ENCODE results near the gene FCHO1. TPM values are rescaled to one million over a fixed set of nuclear protein-coding genes. Genes with fewer than 3 reads are reported as not detected.

Gene FCHO1, protein sequence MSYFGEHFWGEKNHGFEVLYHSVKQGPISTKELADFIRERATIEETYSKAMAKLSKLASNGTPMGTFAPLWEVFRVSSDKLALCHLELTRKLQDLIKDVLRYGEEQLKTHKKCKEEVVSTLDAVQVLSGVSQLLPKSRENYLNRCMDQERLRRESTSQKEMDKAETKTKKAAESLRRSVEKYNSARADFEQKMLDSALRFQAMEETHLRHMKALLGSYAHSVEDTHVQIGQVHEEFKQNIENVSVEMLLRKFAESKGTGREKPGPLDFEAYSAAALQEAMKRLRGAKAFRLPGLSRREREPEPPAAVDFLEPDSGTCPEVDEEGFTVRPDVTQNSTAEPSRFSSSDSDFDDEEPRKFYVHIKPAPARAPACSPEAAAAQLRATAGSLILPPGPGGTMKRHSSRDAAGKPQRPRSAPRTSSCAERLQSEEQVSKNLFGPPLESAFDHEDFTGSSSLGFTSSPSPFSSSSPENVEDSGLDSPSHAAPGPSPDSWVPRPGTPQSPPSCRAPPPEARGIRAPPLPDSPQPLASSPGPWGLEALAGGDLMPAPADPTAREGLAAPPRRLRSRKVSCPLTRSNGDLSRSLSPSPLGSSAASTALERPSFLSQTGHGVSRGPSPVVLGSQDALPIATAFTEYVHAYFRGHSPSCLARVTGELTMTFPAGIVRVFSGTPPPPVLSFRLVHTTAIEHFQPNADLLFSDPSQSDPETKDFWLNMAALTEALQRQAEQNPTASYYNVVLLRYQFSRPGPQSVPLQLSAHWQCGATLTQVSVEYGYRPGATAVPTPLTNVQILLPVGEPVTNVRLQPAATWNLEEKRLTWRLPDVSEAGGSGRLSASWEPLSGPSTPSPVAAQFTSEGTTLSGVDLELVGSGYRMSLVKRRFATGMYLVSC
- total RNA-seq, result 10 to 100 TPM; 55.0 to 58.1 TPM

GRCh38 chr19:17751103-17751911 is at the start of gene FCHO1:
Gene FCHO1 (plus strand): TSS chr19:17751477. CDS start chr19:17755165, 3,688 bp downstream.
- POLR2A ChIA-PET, result interaction anchor here (0.6 to 1.8 kb wide), 9 partner anchors 10 to 182 kb away, joined by 3 to 9 read pairs (median 5); partner anchors contain the start of genes CCDC124, JAK3, MAP1S and RPL18A
- Mint-ChIP-seq H3K27me3 (ENCODE audit: low read depth) (no peaks in the 10 kb centered on the region), H3K4me1 (ENCODE audit: low read depth) (peaks cover 72% of the 10 kb centered on the region), H3K36me3 (ENCODE audit: low read depth) (peaks cover 32% of the 10 kb centered on the region), H3K4me3 (peak within 1 kb of the TSS; percentile 94), H3K9me3 (ENCODE audit: insufficient read depth) (no peaks in the 10 kb centered on the region), H3K27ac (peak within 1 kb of the TSS; percentile 96)
- CTCF ChIA-PET, result interaction anchor here (0.9 to 4.0 kb wide), 8 partner anchors 10 to 255 kb away, joined by 3 to 12 read pairs (median 4); partner anchors contain the start of genes MAP1S and RPL18A
- DNase-seq, result peak; percentile 94
- ATAC-seq, result peak; percentile 71

- Mint-ChIP-seq H3K4me3 (no peak overlapping the region), H3K9me3 (ENCODE audit: insufficient read depth) (no peaks in the 10 kb centered on the region), H3K4me1 (ENCODE audit: low read depth) (no peaks in the 10 kb centered on the region), H3K27ac (no peak overlapping the region), H3K27me3 (ENCODE audit: low read depth) (peaks cover 3% of the 10 kb centered on the region), H3K36me3 (ENCODE audit: low read depth) (no peaks in the 10 kb centered on the region)
- ChIA-PET POLR2A (no interaction called here), CTCF (interaction anchor here (0.6 to 3.5 kb wide), 19 partner anchors 11 to 711 kb away, joined by 3 to 20 read pairs (median 4); partner anchors contain the start of genes CCDC124 and RPL18A)
- DNase-seq (peak; percentile 74), ATAC-seq (peak; percentile 93)
These were observed 47.3 kb upstream of the FCHO1 start for GRCh38 chr19:17703824-17704463.

- DNase-seq (no peak), ATAC-seq (no peak)
- no peaks in the 10 kb centered on the region for H3K4me1 Mint-ChIP-seq (ENCODE audit: low read depth)
- H3K27ac Mint-ChIP-seq, result no peak overlapping the region
- H3K27me3 Mint-ChIP-seq (ENCODE audit: low read depth), result no peaks in the 10 kb centered on the region
- H3K4me3 Mint-ChIP-seq, result no peak overlapping the region
- ChIA-PET POLR2A (no interaction called here), CTCF (interaction anchor here (2.0 to 2.9 kb wide), 2 partner anchors 60 to 145 kb away, joined by 8 to 11 read pairs; no protein-coding TSS in a partner anchor)
- no peaks in the 10 kb centered on the region for H3K36me3 Mint-ChIP-seq (ENCODE audit: low read depth)
- no peaks in the 10 kb centered on the region for H3K9me3 Mint-ChIP-seq (ENCODE audit: insufficient read depth)
These were observed 44.5 kb upstream of the FCHO1 start for GRCh38 chr19:17706750-17707181.

GRCh38 chr19:17711851-17712250 is 39.4 kb upstream of the FCHO1 start:
- CTCF ChIA-PET, result no interaction called here
- H3K4me1 Mint-ChIP-seq (ENCODE audit: low read depth), result no peaks in the 10 kb centered on the region

GRCh38 chr19:17716309-17716929 is 34.9 kb upstream of the FCHO1 start:
- Mint-ChIP-seq H3K27me3 (ENCODE audit: low read depth) (no peaks in the 10 kb centered on the region), H3K4me3 (no peak overlapping the region), H3K36me3 (ENCODE audit: low read depth) (peaks cover 10% of the 10 kb centered on the region), H3K27ac (no peak overlapping the region), H3K9me3 (ENCODE audit: insufficient read depth) (no peaks in the 10 kb centered on the region), H3K4me1 (ENCODE audit: low read depth) (peaks cover 31% of the 10 kb centered on the region)
- DNase-seq (no peak), ATAC-seq (no peak)
- ChIA-PET CTCF (interaction anchor here (1.0 to 1.5 kb wide), 4 partner anchors 12 to 139 kb away, joined by 4 to 6 read pairs (median 4); no protein-coding TSS in a partner anchor), POLR2A (no interaction called here)

More at GRCh38 chr19:17711851-17712250, 39.4 kb upstream of the FCHO1 start:
- no peaks in the 10 kb centered on the region for H3K36me3 Mint-ChIP-seq (ENCODE audit: low read depth)
- H3K27me3 Mint-ChIP-seq (ENCODE audit: low read depth), result no peaks in the 10 kb centered on the region
- no peak for DNase-seq
- ATAC-seq, result no peak
- no peak overlapping the region for H3K27ac Mint-ChIP-seq
- POLR2A ChIA-PET, result no interaction called here
- H3K9me3 Mint-ChIP-seq (ENCODE audit: insufficient read depth), result no peaks in the 10 kb centered on the region
- no peak overlapping the region for H3K4me3 Mint-ChIP-seq

- Mint-ChIP-seq H3K9me3 (ENCODE audit: insufficient read depth) (no peaks in the 10 kb centered on the region), H3K36me3 (ENCODE audit: low read depth) (peaks cover 14% of the 10 kb centered on the region), H3K4me3 (peak overlapping the region; percentile 79), H3K4me1 (ENCODE audit: low read depth) (peaks cover 40% of the 10 kb centered on the region), H3K27ac (peak overlapping the region; percentile 84), H3K27me3 (ENCODE audit: low read depth) (no peaks in the 10 kb centered on the region)
- DNase-seq (no peak), ATAC-seq (no peak)
- CTCF ChIA-PET, result interaction anchor here (0.8 to 1.7 kb wide), 5 partner anchors 12 to 222 kb away, joined by 3 to 8 read pairs (median 4); partner anchors contain the start of genes CCDC124 and RPL18A
- POLR2A ChIA-PET, result interaction anchor here (1.2 to 2.2 kb wide), 3 partner anchors 32 to 113 kb away, joined by 3 to 9 read pairs (median 4); partner anchors contain the start of gene FCHO1
These were observed 32.7 kb upstream of the FCHO1 start for GRCh38 chr19:17718550-17718946.

DNA sequence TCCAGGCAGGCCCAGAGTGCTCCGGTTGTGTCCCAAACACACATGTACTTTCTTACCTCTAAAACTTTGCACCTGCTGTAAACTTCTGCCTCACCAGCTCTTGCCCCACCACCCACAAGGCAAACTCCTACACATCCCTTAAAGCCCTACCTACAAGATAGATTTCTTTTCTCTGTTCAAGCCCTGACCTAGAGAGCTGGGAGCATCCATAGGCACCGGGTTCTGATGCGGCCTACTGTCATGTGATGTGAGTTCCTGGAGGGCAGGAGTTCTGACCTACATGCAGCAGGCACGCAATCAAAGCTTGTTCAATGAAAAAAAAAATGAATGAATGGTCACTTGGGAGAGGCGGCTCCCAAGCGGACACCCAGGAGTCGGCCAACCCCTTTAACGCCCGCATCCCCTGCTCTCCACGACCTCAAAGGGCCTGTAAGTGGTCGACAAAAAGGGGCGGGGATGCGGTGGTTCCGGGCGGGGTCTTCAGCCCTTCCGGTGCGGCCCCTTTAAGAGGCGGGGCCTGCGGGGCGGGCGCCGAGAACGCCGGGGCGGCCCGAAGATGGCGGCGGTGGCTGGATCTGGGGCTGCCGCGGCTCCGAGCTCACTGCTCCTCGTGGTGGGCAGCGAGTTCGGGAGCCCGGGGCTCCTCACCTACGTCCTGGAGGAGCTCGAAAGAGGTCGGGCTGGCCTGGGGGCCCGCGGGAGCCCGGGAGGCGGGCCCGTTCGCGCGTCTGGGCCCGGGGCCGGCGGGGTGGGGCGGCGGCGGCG is 32.1 kb upstream of the FCHO1 start, which contains the start of gene MAP1S:
TSS of gene MAP1S (plus strand) at position 534 of the 765 bp plus-strand sequence. CDS start at position 557, 23 bp downstream.
- no peaks in the 10 kb centered on the region for H3K27me3 Mint-ChIP-seq (ENCODE audit: low read depth)
- CTCF ChIA-PET, result interaction anchor here (0.6 to 1.7 kb wide), 7 partner anchors 11 to 223 kb away, joined by 3 to 8 read pairs (median 3); partner anchors contain the start of genes CCDC124, FCHO1 and RPL18A
- peak within 1 kb of the TSS; percentile 80 for H3K4me3 Mint-ChIP-seq
- POLR2A ChIA-PET, result interaction anchor here (1.2 to 2.2 kb wide), 3 partner anchors 32 to 113 kb away, joined by 3 to 9 read pairs (median 4); partner anchors contain the start of gene FCHO1
- no peaks in the 10 kb centered on the region for H3K9me3 Mint-ChIP-seq (ENCODE audit: insufficient read depth)
- DNase-seq (peak; percentile 74), ATAC-seq (peak; percentile 93)
- peaks cover 18% of the 10 kb centered on the region for H3K36me3 Mint-ChIP-seq (ENCODE audit: low read depth)
- H3K4me1 Mint-ChIP-seq (ENCODE audit: low read depth), result peaks cover 40% of the 10 kb centered on the region
- H3K27ac Mint-ChIP-seq, result peak within 1 kb of the TSS; percentile 84

DNA sequence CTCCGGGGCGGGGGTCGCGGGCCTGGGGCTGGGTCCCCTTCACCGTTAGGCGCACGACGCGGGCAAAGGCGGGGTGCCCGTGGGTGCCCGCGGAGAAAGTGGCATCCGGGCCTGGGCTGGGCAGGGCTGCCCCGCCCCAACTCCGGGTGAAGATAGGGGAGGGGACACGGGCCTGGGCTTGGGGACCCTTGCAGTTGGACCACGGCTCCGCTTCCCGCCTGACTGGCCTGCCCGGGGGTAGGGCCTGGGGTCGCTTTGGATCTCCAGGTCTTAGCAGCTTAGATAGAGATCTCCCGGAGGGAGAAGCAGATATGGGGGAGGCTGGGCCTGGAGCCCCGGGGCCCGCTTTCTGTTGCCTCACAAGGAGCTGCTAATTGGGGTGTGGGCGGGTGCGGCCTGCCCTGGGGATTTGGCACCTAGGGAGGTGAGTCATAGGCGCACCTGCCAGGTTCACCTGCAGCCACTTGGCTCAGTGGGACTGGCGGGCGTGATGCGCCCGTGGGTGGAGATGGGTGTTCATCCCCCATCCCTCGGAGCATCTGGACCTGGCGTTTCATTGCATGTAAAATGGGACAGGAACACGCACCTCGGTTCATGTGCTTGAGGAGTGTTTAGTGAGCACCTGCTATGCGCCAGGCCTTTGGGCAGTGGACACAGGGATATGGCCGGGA is 31.4 kb upstream of the FCHO1 start:
- Mint-ChIP-seq H3K9me3 (ENCODE audit: insufficient read depth) (no peaks in the 10 kb centered on the region), H3K27ac (peak overlapping the region; percentile 77), H3K4me3 (peak overlapping the region; percentile 80), H3K27me3 (ENCODE audit: low read depth) (no peaks in the 10 kb centered on the region), H3K36me3 (ENCODE audit: low read depth) (peaks cover 24% of the 10 kb centered on the region), H3K4me1 (ENCODE audit: low read depth) (peaks cover 40% of the 10 kb centered on the region)
- ATAC-seq, result peak; percentile 66
- ChIA-PET CTCF (interaction anchor here (0.6 to 1.7 kb wide), 6 partner anchors 10 to 139 kb away, joined by 3 to 7 read pairs (median 4); partner anchors contain the start of genes FCHO1 and RPL18A), POLR2A (interaction anchor here (0.6 to 2.2 kb wide), 4 partner anchors 31 to 879 kb away, joined by 3 to 9 read pairs (median 4); partner anchors contain the start of gene FCHO1)
- peak; percentile 27 for DNase-seq

- ATAC-seq, result no peak
- Mint-ChIP-seq H3K4me1 (ENCODE audit: low read depth) (peaks cover 40% of the 10 kb centered on the region), H3K4me3 (peak overlapping the region; percentile 80), H3K27ac (peak overlapping the region; percentile 77), H3K9me3 (ENCODE audit: insufficient read depth) (no peaks in the 10 kb centered on the region), H3K36me3 (ENCODE audit: low read depth) (peaks cover 28% of the 10 kb centered on the region), H3K27me3 (ENCODE audit: low read depth) (no peaks in the 10 kb centered on the region)
- CTCF ChIA-PET, result interaction anchor here (0.7 to 1.5 kb wide), 2 partner anchors 17 to 46 kb away, joined by 3 to 4 read pairs; no protein-coding TSS in a partner anchor
- POLR2A ChIA-PET, result interaction anchor here (0.6 to 2.2 kb wide), 3 partner anchors 31 to 879 kb away, joined by 4 to 9 read pairs (median 4); partner anchors contain the start of gene FCHO1
- DNase-seq, result no peak
These were observed 30.8 kb upstream of the FCHO1 start for GRCh38 chr19:17720440-17720839.

Measured in activated CD8-positive, alpha-beta T cell treated with anti-CD3 and anti-CD28 coated beads, Interleukin-2, amount 10 ng/mL, durations not matched to agents 7 days and 5 days (primary cell).